Measurements from ENCODE around the gene RPS2.

RPS2 gene

DNA sequence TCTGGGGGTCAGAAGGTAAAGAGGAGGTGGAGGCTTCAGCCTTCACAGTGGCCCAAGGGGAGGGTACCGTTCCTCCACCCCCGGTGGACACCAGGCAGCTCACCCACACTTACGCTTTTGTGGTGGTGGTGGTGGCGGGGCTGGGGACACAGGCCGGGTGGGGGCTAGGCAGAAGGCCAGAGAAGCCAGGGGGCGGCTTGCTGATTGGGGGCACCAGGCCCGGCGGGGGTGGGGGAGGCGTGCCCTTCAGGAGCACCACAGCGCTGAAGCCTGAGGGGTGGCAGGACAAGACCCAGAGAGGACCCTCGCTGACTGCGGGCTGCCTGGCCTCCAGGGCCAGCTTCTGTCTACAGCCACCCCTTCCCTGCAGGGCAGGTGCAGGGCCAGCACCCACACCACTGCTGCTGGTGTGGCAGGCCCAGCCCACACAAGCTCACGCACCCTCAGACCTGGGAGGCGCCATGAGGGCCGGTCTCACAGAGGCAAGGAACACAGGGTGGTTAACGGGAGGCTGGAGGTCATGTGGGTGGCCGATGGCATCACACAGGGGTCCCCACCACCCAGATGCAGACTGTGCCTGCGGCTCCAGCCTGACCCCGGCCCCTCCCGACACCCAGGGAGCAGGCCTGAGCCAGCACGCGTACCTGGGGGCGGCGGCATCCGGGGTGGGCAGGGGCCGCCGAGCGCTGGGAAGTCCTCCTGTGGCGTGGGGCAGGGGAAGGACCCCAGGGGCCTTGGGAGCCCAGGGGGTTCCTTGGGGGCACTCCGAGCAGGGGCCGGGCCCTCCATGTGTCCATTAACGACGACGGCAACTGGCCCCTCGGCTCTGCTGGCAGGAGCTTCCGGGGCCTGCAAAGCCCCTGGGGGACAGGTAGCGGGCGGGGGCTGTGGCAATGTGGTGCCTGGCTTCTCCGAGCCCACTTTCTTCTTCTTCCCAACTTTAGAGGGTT lies 34.5 kb upstream of the RPS2 start:
- TF ChIP-seq, protein P1, sequence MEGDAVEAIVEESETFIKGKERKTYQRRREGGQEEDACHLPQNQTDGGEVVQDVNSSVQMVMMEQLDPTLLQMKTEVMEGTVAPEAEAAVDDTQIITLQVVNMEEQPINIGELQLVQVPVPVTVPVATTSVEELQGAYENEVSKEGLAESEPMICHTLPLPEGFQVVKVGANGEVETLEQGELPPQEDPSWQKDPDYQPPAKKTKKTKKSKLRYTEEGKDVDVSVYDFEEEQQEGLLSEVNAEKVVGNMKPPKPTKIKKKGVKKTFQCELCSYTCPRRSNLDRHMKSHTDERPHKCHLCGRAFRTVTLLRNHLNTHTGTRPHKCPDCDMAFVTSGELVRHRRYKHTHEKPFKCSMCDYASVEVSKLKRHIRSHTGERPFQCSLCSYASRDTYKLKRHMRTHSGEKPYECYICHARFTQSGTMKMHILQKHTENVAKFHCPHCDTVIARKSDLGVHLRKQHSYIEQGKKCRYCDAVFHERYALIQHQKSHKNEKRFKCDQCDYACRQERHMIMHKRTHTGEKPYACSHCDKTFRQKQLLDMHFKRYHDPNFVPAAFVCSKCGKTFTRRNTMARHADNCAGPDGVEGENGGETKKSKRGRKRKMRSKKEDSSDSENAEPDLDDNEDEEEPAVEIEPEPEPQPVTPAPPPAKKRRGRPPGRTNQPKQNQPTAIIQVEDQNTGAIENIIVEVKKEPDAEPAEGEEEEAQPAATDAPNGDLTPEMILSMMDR (IDR thresholded peaks at IDR 0.05; ENCODE audit: extremely low read depth, insufficient read depth, missing control alignments), result no peak
- no peak for DNase-seq (ENCODE audit: low spot score)
- in situ Hi-C loops (cut with MboI; ENCODE audit: low pct_unique_long_range_greater_than_20kb, low sequenced_read_pairs, unreplicated experiment), result no loop called here

- in situ Hi-C loops (cut with MboI; ENCODE audit: low pct_unique_long_range_greater_than_20kb, low sequenced_read_pairs, unreplicated experiment), result no loop called here
- TF ChIP-seq, protein P1 (IDR thresholded peaks at IDR 0.05; ENCODE audit: extremely low read depth, insufficient read depth, missing control alignments), result no peak
- DNase-seq (ENCODE audit: low spot score), result no peak
Measured at GRCh38 chr16:1998360-1998835, 33.8 kb upstream of the RPS2 start.

GRCh38 chr16:1997494-1998359 lies 33.1 kb upstream of the RPS2 start:
- in situ Hi-C loops (cut with MboI; ENCODE audit: low pct_unique_long_range_greater_than_20kb, low sequenced_read_pairs, unreplicated experiment), result no loop called here
- DNase-seq (ENCODE audit: low spot score), result no peak
- TF ChIP-seq, protein P1 (IDR thresholded peaks at IDR 0.05; ENCODE audit: extremely low read depth, insufficient read depth, missing control alignments), result no peak

DNA sequence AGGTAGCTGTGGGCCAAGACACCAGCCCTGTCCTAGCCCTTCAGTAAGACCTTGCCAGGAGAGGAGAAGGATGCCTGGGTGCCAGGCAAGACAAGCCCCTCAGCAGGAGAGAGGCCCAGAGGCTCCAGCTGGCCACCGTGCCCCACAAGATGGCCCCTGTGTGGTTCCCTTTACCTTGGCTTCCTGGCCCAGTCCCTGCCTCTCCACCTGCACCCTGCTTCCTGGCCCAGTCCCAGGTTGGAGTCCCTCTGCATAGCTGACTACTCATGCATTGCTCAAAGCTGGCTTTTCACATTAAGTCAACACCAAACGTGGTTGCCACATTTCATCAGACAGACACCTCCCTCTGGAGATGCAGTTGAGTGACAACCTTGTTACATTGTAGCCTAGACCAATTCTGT lies 29.1 kb upstream of the RPS2 start:
- in situ Hi-C loops (cut with MboI; ENCODE audit: low pct_unique_long_range_greater_than_20kb, low sequenced_read_pairs, unreplicated experiment), result no loop called here
- DNase-seq (ENCODE audit: low spot score), result no peak
- TF ChIP-seq, protein P1 (IDR thresholded peaks at IDR 0.05; ENCODE audit: extremely low read depth, insufficient read depth, missing control alignments), result no peak

GRCh38 chr16:1992704-1993317 lies 28.2 kb upstream of the RPS2 start:
- DNase-seq (ENCODE audit: low spot score), result no peak
- in situ Hi-C loops (cut with MboI; ENCODE audit: low pct_unique_long_range_greater_than_20kb, low sequenced_read_pairs, unreplicated experiment), result no loop called here
- TF ChIP-seq, protein P1 (IDR thresholded peaks at IDR 0.05; ENCODE audit: extremely low read depth, insufficient read depth, missing control alignments), result no peak

Data from GM13977 (cell line).